HL-60/S4 treated with phorbol 12-myristate 13-acetate at 8.2 ng/mL for 4 days and 3 days (cell line): ENCODE measurements around the gene VPS29.

Experiments used
- in situ Hi-C: fragments of 300-500 bp; cut with MboI; formaldehyde crosslinking; loops from 2 replicates; pipeline ENCODE4 v1.15.0; 2022; ENCODE audit warnings: low sequenced_read_pairs

VPS29 gene

GRCh38 chr12:110451263-110451662, 50.6 kb downstream of the VPS29 start:
- in situ Hi-C loops: no loop called here

- in situ Hi-C loops: loop anchor here (25.0 kb wide), 1 partner anchor 338 kb away; the partner anchor contains the start of gene IFT81
Observed at GRCh38 chr12:110449799-110450497, 52.0 kb downstream of the VPS29 start, which contains the start of gene ARPC3. ARPC3 (minus strand) TSS chr12:110450337; CDS start chr12:110450260, 77 bp downstream.

GRCh38 chr12:110444455-110444854, 57.5 kb downstream of the VPS29 start:
- in situ Hi-C loops: loop anchor here (25.0 kb wide), 1 partner anchor 332 kb away; the partner anchor contains the start of gene IFT81
